ENCODE measurements around the gene GHITM.

DNA sequence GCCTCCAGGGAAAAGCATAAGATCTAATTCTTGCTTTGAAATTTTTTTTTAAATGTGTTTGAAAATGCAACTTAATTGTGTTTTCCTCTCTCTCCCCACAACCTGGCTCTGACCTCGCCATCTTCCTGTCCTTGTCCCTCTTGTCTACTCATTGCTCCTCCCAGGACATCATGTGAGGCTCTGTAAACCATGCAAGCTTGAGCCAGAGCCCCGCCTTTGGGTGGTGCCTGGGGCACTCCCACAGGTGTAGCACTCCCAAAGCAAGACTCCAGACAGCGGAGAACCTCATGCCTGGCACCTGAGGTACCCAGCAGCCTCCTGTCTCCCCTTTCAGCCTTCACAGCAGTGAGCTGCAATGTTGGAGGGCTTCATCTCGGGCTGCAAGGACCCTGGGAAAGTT is 45.2 kb downstream of the GHITM start:
- no peak for TF ChIP-seq TAF1 (IDR thresholded peaks at IDR 0.05; ENCODE audit: low read depth, low read length)
- no peak for TF ChIP-seq POLR2A (IDR thresholded peaks at IDR 0.05; ENCODE audit: low read depth, low read length)
- no peak for TF ChIP-seq POLR2AphosphoS5 (IDR thresholded peaks at IDR 0.05; ENCODE audit: low read depth, low read length)

Data from GM12891 (cell line).